Stimulated activated CD8-positive, alpha-beta memory T cell treated with anti-CD3 and anti-CD28 coated beads, Interleukin-15, amount 100 ng/mL, for 48 hours (primary cell): Measurements from ENCODE around the gene TBR1.

ENCODE experiments used
- DNase-seq, 2 donors: peaks; one replicate each; pipeline ENCODE4 v3.0.0-alpha.2; 2020; ENCODE audit warnings: low read depth in 2 of 2

Gene TBR1

DNA sequence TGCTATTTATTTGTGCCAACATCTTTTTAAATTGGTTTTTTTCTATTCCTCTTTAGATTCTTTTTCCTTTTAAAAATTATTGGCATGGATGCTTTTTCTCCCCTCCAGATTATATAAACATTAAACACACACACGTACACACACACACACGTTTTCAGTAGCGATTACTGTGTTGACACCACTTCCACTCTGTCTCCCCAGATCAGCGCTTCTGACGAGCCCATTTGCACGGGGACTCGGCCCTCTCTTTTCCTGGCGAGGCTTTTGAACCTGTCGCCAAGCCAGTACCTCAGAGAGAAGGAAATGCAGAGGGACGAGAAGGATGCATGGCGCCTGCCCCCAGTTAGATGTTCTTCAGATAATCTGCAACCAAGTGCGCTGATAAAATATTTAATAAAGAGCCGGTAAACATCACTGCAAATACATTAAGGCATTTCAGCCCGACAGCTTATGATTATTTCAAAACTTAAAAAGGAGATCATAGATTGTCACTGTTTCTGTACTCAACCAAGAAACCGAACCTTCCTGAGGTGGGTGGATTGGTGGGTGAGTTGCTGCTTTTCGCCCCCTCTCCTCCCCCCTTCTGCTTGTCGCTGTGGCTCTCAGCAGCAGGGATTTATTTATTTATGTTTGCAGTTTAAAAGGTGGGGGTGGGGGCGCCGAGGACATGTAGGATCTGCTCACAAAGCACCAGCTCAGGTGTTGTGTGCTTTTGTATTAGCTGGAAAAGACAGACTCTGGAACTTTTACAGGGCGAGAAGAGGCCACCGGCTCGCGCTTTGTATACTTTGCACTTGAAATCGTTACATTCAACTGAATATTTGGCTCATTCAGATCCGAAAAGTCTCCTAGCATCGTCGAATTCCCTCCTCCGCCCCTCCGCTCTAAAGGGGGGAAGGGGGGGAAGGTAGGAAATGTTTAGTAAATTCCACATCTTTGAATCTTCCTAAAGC lies 787 bp upstream of the TBR1 start:
- DNase-seq = no peak

DNA sequence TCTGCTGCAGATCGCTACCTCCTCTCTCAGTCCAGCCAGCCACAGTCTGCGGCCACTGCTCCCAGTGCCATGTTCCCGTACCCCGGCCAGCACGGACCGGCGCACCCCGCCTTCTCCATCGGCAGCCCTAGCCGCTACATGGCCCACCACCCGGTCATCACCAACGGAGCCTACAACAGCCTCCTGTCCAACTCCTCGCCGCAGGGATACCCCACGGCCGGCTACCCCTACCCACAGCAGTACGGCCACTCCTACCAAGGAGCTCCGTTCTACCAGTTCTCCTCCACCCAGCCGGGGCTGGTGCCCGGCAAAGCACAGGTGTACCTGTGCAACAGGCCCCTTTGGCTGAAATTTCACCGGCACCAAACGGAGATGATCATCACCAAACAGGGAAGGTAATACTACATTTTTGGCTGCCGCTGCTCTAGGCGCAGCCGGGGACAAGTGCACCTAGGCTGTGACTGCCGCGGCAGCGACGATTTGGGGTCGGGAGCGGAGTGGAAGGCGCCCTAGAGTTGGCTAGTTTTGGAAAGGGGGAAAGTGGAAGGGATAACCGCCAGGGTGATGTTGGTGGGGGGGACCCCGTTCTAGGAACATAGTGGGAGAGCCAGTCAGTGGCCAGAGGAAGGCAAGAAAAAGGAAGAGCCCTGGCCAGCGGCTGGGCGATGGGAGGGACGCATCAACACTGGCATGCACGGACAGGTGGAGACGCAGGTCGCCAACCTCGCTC lies 776 bp downstream of the TBR1 start:
- no peak for DNase-seq

DNA sequence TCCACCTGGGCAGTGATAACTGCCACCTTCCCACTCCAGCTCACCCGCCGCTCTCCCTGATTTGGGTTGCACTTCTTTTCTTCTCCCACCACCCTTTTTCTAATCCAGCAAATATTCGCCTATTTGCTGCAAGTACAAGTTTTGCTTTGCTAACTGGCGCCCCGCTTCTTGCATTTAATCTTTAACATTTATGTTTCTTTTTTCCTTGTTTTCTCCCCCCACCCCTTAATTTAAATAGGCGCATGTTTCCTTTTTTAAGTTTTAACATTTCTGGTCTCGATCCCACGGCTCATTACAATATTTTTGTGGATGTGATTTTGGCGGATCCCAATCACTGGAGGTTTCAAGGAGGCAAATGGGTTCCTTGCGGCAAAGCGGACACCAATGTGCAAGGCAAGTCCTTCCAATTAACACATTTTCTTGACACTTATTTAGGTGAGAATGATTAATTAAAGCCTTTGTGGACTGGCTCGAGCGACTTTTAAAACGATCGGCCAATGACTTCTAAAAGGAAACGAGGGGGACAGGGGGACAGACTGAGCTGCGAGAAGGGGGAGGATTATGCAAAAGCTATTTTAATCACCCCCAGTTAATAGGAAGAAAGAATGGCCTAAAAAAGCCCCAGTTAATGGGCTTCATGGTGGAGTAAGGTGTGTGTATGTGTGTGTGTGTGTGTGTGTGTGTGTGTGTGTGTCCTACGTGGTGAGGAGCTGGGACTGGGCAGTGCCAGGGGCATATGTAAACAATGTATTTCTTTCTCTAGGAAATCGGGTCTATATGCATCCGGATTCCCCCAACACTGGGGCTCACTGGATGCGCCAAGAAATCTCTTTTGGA lies 1.6 kb downstream of the TBR1 start:
- no peak for DNase-seq

DNA sequence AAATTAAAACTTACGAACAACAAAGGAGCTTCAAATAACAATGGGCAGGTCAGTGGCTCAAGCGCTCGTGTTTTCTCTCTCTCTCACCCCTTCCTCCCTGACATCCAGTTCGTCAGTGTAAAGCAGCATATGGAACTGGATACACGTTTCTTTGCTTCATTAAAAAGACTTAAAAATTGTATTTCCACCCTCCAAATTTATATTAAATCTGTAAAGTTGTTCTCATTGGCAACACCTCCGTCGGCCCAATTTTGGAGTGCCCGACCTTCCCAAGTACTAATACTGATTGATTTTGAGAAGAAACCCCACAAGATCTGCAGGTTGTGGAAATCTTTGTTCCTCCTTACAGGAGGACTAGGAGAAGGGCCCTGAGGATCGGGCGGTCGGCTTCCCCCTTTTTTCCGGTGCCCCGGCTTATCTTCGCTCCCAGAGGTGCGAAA lies 2.2 kb downstream of the TBR1 start:
- DNase-seq = no peak

DNA sequence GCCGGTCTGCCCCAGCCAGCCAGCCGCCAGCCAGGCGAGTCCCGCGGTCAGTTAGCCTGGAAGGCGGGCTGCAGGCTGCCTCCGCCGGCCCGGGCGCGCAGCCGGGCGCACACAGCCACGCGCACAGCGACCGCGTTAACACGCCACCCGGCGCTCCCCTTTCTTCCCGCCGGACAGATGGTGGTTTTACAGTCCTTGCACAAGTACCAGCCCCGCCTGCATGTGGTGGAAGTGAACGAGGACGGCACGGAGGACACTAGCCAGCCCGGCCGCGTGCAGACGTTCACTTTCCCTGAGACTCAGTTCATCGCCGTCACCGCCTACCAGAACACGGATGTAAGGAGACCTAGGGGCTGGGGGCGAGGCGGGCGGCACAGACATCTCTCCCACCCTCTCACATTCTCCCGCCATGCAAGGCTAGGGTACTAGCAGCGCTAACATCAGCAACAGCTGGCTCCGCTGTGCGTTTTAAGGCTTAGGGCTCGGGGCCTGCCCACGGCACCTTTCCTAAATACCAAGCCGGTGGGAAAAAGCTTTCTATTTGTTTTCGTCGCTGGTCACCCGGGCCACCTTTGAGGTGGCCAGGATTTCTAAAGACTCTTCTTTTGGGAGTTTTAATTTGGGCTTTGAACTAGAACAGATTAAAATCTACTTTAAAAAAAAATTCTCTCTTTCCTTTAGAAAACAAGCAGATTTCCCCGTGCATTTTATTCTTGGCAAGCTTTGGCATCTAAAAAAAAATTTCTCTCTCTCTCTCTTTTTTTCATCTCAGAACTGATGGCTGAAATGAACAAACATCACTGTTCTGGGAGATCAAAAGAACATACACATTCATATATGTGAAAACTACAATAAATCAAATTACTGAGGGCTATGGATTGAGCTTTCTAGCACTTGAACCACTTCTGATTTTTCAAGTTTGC lies 2.9 kb downstream of the TBR1 start:
- DNase-seq = no peak

DNA sequence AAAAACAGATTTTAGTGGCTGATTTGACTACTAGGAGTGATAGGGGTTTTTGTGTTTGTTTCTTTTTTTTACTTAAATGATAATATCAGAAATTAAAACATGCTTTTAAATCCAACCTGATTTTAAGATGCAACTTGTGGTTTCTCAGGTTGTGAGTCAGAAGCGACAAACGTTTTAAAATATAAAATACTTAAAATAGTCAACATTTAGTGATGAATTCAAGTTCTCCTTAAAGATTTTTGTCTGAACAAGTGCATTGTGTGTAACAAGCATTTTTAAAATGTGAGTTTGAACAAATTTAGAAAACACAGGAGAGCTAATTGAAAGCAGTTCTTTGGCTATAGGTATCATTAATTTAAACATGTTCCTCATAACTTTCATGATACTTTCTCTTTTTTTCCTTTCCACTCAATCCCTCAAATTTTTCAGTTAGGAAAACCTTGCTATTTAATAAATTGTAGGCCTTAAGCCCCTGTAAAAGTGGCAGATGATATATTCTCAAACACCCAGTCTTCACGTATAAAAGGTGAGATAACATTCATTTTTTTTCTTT lies 3.6 kb downstream of the TBR1 start:
- DNase-seq = no peak

DNA sequence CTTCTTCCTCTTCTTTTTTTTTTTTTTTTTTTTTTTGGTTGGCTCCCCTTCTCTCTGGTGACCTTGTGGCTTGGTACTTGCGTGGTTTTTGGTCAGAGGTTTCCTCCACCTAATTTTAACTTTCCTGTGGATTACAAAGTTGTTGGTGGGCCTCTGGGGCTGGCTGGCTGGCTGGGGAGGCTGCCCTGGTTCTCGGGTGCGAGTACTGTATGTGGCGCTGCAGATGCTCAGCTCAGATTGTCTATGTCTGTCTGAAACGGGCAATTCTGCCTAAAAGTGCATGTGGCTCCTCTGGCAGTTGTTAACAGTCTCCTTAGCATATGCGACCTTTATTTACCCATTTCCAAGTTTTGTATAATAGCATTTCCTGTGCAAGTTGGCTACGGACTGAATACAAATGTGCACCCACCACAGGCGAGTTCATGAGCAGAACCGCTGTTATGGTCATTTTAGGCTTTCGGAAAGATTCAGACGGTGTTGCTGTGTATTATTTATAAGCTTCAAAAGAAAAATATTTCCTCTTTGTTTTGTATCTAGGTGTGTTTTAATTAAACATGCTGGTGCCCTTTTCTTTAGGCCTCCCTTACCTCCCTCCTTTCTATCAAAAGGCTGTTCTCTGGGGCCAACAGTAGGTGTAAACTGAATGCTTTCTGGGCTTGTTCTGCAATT lies 4.4 kb downstream of the TBR1 start:
- no peak for DNase-seq

DNA sequence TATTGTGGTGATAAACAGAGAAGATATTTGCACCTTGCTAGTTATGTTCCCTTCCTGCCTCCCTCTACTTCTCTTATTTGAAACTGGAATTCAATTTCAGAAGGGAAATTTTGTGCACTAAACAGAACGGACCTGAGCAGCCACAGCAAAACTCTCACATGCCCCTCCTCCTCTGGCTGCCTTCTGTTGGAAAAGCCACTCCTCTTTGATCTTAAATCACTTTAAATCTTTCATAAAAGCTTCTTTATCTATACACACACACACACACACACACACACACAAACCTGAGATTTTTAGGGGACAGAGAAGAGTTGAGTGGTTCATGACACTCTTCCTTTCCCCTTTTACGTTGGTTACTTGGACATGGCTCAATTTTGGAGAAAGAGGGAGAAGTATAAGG lies 5.6 kb downstream of the TBR1 start:
- no peak for DNase-seq

DNA sequence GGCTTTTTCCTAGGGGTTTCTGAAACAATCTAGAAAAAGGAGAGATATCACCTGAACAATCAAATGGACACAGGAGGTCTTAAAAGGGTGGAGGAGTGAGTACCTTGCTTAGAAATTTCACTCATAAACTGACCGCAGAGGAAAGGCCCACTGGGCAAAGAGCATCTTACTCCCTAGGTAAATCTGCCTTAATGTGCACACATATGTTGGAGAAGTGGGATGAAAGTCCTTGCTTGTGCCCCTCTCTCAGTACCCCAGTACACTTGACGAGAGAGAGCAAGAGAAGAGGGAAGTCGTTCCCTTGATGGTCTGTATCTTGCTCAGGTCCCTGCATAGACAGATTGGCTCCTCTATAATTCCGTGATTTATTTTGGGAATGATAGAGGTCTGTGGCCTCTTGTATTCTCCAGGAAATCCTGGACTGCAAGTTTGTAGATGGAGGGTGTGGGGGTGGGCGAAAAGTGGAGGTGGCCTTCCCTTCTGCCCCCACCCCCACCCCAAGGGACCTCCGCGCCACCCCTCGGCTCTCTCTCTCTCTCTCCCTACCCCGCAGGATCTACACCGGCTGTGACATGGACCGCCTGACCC lies 6.8 kb downstream of the TBR1 start:
- DNase-seq = no peak

DNA sequence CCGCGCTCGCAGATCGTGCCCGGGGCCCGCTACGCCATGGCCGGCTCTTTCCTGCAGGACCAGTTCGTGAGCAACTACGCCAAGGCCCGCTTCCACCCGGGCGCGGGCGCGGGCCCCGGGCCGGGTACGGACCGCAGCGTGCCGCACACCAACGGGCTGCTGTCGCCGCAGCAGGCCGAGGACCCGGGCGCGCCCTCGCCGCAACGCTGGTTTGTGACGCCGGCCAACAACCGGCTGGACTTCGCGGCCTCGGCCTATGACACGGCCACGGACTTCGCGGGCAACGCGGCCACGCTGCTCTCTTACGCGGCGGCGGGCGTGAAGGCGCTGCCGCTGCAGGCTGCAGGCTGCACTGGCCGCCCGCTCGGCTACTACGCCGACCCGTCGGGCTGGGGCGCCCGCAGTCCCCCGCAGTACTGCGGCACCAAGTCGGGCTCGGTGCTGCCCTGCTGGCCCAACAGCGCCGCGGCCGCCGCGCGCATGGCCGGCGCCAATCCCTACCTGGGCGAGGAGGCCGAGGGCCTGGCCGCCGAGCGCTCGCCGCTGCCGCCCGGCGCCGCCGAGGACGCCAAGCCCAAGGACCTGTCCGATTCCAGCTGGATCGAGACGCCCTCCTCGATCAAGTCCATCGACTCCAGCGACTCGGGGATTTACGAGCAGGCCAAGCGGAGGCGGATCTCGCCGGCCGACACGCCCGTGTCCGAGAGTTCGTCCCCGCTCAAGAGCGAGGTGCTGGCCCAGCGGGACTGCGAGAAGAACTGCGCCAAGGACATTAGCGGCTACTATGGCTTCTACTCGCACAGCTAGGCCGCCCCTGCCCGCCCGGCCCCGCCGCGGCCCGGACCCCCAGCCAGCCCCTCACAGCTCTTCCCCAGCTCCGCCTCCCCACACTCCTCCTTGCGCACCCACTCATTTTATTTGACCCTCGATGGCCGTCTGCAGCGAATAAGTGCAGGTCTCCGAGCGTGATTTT lies 7.6 kb downstream of the TBR1 start:
- no peak for DNase-seq

DNA sequence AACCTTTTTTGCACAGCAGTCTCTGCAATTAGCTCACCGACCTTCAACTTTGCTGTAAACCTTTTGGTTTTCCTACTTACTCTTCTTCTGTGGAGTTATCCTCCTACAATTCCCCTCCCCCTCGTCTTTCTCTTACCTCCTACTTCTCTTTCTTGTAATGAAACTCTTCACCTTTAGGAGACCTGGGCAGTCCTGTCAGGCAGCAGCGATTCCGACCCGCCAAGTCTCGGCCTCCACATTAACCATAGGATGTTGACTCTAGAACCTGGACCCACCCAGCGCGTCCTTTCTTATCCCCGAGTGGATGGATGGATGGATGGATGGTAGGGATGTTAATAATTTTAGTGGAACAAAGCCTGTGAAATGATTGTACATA lies 8.3 kb downstream of the TBR1 start:
- no peak for DNase-seq

DNA sequence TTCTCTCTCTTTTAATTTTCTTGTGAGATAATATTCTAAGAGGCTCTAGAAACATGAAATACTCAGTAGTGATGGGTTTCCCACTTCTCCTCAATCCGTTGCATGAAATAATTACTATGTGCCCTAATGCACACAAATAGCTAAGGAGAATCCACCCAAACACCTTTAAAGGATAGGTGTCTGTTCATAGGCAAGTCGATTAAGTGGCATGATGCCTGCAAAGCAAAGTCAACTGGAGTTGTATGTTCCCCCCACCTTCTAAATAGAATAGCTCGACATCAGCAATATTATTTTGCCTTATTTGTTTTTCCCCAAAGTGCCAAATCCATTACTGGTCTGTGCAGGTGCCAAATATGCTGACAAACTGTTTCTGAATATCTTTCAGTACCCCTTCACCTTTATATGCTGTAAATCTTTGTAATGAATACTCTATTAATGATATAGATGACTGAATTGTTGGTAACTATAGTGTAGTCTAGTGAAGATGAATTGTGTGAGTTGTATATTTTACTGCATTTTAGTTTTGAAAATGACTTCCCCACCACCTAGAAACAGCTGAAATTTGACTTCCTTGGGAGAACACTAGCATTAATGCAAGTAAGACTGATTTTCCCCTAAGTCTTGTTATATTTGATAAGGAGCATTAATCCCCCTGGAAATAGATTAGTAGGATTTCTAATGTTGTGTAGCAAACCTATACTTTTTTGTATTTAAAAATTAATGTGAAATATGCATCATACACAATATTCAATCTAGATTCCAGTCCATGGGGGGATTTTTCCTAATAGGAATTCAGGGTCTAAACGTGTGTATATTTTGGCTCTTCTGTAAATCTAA lies 9.0 kb downstream of the TBR1 start:
- DNase-seq = no peak

DNA sequence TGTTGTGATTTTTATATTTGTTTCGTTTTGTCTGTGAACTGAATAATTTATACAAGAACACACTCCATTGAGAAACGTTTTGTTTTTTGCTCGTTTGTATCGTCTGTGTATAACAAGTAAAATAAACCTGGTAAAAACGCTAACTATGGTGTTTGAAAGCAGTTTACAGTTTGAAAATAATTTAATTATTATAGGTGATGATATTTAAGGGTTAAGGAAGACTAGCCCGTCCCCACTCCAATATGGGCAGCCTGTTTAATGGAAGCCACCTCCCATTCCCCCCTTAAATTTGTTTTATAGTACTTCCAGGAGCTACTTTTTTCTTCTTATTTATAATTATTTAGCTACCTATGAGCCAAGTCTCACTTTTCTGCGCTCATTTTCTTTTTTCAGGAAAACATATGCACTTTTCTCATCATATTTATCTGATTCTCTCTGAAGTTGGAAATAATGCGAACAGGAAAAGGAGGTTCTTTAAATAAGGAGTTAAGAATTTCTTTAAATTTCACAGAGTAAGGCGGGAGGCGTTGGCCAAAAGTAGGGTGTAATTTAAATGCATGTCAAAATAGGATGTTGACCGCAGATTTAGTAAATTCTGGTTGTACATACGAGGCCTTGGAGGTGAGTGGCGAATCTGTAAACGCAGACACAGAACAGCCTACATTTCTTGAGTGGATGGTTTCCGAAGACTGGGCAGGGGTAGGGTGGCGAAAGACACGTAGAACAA lies 9.8 kb downstream of the TBR1 start:
- no peak for DNase-seq

DNA sequence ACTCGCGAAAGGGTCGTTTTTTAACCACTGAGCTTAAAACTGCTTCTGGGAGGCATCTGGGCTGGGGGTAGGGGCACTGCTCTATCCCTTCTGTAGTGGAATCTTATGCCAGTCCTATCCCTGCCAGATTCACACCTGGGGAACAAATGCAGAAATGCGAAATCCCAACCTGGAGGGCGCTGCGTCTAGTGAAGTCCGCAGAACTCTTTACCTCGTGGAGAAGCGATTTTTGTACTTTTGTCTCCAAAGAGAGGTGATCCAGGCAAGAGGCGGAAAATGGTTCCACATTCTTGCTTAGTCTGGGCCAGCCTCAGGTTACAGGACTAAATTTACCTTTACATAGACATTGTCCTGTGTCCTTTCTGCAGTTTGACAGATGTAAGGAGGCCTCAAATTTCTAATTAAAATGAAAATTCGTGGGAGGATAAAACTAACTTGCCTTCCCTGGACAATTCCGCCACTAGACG lies 10.4 kb downstream of the TBR1 start:
- DNase-seq = no peak

DNA sequence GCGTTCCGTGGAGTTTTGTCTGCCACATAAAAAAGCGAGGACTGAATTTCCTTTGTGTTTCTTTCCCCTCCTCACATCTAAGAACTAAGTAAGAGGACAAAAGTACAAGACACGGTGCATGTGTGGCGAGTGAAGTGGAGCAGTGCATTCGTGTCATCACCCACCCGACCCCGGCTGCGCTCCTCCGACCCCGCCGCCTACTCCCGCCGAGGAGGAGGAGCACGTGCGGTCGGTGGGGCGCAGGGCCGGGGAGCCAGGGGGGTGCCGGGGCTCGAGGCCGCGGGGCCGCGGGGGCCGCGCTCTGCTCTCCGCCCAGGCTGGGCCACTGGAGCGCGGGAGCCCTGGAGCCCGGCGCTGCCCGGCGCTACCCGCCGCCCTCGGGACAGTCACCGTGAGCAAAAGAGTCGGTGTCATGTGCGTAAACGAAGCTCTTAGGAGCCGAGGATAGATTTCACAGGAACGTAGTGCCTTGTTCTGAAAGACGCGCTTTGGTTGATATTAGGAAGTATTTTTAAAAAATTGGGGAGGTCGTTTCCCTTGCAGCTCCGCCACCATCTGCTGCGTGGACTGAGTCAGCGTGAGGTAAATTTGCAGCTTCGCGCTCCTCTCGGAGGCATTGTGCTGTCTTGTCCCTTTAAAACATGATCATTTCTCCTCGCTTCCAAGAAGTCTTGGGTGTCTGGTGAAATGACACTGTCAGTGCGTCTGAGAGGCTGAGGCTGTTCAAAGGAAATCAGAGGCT lies 11.0 kb downstream of the TBR1 start:
- DNase-seq = no peak
